Stimulated activated CD4-positive, alpha-beta T cell treated with anti-CD3 and anti-CD28 coated beads, Interleukin-12 subunit alpha, Interleukin-12 subunit beta, amount 100 ng/mL, for 48 hours (primary cell): ENCODE data around the gene MRPL3.
"Not testable (repeated sequence)": the region's sequence is repeated elsewhere in the genome, so short reads cannot be mapped to it uniquely, and the experiment has no call there.

Source experiments
- DNase-seq, 3 donors: peaks; one replicate each; pipeline ENCODE4 v3.0.0-alpha.2; 2020; ENCODE audit warnings: low read depth in 2 of 3, low spot score in 1 of 3

The MRPL3 gene

DNA sequence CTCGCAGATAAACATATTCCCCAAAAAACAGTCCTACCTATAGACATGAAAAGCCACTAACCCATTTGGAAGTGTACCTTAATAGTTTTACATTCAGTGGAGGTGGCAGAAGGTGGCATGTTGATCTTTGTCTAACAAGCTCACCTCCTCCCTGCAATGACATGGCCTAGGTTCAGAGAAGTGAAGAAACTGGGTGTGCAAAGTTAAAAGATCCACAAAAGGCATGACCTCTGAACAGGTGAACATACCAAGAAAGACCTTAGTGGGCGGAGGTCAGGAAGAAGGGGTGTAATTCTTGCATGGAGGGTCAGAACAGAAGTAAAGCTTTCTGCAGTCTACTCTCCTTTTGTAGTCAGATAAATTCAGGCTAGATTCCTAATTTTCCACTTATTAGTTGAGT is 822 bp downstream of the MRPL3 start:
- DNase-seq: no peak

DNA sequence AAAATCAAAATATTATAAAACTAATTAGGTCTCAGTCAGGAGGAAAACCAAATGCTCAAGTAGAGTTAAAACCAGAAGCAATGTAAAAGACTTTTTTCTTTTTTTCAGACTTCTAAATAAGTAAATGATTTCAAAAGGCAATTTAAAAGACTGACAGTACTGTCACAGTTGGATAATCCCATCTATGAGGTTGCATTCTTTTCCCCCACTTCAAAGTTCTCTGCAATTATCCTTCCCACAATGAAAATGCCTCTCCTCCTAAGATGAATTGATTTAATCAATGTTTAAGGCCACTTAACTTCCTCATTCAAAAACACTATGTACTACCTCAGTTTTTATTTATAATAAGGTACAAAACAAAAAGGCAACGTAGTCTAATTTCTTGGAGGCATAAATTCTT is 8.1 kb downstream of the MRPL3 start:
- DNase-seq: no peak

DNA sequence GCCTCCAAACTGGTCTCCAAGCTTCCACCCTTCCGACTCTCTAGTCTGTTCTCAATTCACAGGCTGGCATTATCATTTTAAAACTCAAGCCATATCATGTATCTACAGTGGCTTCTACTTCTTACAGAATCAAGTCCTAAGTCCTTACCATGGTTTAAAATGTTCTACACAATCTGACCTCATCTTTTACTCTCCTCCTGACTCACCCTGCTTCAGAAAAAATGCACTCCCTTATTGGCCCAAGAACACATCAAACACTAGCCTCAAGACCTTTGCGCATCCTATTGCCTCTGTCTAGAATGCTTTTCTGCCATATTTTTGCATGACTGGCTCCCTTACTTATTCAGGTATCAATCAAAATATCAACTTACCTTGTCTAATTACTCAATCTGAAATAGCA is 11.0 kb downstream of the MRPL3 start:
- DNase-seq: no peak

DNA sequence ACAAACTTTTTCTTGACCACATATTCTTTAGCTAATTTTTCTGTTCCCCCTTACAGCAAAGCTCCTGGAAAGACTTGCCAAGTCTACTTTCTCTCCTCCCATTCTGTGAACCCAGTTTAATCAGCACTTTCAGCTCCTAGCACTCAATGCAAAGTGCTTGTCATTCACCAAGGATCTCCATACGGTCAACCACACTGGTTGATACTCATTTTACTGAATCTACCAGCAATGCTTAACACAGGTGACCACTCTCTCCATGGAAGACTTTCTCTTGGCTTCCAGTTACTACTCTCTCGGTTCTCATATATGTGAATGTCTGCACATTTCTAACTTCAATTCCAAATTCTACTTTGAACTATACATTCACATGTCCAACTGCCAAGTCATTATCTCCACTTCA is 11.7 kb downstream of the MRPL3 start:
- no peak for DNase-seq

DNA sequence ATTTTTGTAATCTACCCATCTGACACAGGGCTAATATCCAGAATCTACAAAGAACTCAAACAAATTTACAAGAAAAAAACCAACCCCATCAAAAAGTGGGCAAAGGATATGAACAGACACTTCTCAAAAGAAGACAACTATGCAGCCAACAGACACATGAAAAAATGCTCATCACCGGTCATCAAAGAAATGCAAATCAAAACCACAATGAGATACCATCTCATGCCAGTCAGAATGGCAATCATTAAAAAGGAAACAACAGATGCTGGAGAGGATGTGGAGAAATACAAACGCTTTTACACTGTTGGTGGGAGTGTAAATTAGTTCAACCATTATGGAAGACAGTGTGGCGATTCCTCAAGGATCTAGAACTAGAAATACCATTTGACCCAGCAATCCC is 16.2 kb downstream of the MRPL3 start:
- not testable (repeated sequence) for DNase-seq

DNA sequence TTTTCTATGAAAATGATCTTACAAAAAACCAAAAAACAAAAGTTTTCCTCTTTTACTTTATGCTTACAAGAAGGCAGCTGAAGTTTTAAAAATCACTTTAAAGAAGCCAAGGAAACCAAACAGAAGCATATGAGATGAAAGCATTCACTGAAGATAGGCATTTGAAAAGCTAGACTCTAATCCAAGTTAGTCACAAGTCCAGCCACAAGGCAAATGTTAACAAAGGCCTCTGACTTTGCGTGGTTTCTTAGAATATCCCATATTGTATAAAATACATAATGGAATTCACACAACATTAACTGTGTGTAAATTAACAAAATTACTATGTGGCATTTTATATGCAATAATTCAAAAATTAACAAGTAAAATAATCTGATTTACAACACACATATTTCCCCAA is 17.7 kb downstream of the MRPL3 start:
- DNase-seq: no peak

DNA sequence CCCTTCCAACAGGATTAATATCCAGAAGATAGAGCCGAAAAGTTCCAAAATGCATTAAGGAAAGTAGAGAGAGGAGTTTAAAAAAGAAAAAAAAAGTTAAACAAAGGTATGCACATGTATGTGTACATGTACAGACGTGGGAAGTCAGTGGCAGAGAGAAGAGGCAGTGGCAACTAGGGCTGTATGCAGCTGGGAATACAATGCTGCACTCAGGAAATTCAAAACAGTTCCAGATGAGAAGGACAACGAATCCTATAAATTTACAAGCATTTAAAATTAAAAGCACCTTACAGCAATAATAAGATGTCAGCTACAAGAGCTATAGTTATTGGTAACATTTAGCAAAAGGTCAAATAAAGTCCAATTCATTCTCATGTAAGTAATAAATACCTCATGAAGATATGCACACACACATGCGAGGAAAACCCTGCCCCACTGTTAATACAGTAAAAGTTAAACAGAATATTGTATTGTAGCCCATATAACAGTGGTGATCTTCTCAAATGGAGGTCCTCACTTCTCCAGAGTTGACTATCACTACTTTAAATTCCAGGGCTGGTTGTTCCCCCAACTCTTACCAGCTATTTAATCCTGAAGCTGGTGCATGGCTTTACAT is 18.2 kb downstream of the MRPL3 start:
- DNase-seq: no peak

DNA sequence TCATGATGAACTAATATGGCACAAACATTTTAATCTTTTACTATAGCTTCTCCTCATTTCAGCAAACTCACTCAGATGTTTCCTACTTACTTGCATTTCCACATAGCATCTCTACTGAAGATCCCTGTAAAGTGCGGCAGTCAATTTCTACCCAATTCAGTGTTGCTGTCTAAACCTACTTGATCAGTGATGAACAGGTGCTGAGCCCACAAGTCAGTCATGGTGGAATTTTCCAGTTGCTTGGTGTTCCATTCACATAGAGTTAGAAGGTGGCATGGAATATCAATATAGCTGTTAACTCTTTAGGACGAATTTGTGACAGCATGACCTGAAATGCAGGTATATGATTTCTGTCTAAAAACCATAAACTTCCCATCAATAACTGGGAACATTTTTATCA is 22.7 kb downstream of the MRPL3 start:
- no peak for DNase-seq

DNA sequence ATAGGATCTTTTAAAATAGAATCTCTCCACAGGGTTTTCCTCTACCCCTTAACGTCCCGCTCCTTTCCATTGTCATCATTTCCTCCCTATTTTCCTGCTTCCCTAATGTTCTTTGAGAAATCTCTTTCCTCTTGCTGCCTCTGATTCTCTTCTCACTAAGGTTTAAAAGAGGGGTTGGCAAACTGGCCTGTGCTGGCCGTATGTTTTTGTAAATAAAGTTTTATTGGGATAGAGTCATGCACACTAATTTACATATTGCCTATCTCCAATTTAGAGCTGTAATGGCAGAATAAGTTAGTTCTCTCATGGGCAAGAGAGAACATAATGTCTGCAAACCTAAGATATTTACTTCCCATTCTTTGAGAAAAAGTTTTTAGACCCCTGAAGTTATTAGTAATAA is 25.0 kb downstream of the MRPL3 start:
- no peak for DNase-seq

DNA sequence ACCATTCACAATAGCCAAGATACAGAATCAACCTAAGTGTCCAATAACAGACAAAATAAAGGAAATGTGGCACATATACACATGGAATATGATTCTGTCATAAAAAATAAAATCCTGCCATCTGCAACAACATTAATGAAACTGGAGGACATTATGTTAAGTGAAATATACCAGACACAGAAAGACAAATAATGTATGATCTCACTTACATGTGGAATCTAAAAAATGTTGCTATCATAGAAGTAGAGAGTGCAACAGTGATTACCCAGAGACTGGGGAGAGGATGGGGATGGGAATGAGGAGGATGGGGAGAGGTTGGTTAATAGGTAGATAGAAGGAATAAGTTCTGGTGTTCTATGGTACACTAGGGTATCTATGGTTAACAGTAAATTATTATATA is 28.7 kb downstream of the MRPL3 start:
- DNase-seq: no peak

DNA sequence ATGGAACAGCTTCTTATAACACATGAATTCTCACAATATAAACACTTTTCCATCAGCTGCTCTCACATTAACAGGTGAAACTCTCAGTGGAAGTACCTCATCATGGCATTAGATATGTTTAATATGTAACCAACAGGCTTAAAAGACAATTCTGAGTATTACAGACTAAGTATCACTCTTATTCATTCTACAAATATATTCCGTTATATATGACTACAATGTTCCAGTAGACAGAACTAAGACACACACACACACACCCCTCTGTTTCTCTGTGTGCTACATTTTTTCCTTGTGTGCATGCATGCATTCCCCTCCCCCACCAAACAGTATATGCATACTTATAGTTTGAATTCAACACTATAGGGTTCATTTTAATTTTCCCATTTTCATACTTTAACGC is 32.4 kb downstream of the MRPL3 start:
- DNase-seq: no peak

DNA sequence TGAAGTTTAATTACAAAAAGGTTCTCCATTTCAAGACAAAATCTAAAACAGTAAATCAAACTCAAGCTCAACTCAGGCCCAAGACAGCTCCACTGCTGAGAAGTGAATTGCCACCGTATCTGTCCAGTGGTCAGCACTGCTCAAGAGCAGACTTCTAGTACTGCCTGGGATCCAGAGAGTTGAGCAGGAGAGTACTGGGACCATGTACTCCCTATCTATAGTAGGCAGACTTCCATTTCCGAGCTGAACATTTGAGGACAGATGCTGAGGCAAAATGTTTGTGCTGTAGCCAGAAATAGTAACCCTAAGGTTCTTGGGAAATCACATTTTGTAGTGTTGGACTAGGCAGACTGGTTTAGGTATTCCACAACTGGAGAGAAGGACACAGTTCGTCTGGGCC is 44.1 kb downstream of the MRPL3 start:
- DNase-seq: no peak

DNA sequence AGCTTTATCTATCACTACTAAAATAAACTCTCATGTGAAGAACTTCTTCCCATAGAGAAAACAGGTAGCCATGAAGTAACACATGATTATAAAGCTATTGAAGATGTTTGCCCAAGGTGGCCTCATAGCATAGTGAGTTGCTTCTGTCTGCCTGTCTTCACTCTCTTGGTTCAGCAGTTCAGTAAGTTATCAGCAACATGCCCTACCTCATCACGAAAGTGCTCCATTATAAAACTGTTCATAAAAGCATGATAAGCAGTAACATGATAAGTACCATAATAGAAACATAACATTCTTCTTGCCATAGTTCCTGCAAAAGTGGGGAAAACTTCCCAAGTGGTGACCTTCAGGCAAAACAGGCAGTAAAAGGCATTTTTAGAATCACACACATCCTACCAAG is 45.6 kb downstream of the MRPL3 start:
- DNase-seq: no peak

DNA sequence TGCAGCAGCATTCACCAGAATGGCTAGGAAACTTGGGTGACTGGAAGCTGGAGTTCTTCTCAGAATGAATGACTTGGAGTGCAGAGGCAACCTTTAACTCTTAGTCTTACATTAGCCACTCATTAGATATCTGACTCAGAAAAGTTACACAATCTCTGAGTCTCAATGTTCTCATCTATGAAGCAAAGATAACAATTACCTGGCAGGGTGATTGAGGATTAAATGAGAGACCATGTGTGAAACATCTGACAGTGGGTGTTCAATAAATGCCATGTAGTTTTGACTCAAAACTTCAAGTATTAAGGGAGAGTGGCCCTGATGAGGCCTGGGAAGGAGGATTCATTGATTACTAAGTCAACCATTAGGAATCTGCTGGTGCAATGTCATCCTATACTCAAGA is 48.3 kb downstream of the MRPL3 start:
- DNase-seq: no peak

DNA sequence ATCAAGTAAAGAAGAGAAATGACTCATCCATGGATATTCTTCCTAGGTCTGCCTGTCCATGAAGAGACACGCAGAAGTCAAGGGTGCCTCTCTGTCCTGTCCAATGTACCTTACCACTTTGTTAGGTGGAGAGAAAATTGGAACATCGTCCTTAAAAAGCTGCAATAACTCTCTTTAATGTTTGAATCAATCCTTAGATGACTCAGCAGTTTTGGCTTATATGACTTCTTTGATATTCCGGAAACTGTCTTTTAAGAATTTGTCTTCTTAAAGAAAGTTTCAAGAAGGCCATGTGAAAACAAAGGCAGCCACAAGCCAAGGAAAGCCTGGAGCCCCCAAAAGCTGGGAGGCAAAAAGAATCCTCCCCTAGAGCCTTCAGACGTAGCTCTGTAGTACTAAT is 49.2 kb downstream of the MRPL3 start:
- DNase-seq: no peak

DNA sequence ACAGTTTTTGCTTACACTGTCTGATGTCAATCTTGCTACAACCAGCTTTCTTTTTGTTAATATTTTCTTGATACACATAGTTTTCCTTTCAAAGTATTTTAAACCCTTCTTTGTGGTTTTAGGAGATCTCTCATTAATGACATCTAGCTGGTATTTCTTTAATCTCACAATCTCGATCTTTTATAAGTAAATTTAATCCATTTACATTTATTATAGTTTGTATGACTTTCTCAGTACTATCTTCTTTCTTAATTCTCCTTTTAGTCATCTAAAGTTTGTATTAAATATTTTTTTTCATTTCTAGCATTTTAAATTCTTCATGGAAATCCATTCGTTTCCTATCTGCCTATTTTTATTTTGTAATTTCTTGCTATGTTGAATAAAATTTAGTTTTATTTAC is 55.4 kb downstream of the MRPL3 start:
- DNase-seq: no peak

DNA sequence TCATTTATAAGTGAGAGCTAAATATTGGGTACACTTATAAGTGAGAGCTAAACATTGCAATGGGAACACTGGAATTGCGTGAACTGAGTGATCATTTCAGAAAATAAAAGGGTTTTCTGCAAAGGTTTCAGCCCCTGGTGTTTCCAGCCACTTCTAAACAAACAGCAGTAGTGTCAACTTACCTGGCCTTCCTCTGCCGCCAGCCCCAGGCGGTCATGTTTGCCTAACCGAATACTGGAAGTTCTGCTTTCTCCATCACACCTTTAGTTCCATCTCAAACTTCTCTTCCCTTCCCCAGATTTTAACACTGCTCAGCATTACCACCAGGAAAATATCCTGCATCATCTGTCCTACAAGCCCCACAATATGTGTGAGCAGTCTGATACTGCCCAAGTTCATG is 58.6 kb downstream of the MRPL3 start:
- DNase-seq: no peak

DNA sequence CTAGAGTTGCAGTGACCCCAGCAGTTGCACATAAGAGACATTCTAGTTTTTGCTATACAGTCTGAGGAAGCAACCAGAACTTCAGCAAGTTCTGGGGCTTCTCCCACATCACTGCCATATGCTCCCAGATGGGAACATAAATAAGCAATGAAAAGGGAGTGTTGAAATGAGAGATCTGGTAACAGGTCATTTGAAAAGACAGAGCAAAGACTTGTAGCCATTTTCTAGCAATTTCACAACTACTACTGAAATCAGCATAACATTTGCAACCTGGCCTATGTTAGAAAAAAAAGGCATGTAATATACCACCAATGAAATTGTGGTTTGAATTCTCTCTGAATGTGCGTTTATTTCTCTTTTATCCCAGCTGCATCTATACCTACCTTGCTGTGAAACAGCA is 63.7 kb downstream of the MRPL3 start:
- DNase-seq: no peak

DNA sequence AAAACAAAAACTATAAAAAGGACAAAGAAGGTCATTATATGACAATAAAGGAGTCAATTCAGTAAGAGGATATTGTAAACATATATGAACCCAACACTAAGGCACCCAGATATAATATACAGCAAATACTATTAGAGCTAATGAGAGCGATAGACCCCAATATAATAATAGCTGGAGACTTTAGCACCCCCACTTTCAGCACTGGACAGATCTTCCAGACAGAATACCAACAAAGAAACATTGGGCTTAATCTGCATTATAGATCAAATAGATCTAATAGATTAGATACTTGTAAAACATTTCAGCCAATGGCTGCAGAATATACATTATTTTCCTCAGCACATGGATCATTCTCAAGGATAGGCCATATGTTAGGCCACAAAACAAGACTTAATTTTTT is 67.8 kb downstream of the MRPL3 start:
- DNase-seq: no peak

DNA sequence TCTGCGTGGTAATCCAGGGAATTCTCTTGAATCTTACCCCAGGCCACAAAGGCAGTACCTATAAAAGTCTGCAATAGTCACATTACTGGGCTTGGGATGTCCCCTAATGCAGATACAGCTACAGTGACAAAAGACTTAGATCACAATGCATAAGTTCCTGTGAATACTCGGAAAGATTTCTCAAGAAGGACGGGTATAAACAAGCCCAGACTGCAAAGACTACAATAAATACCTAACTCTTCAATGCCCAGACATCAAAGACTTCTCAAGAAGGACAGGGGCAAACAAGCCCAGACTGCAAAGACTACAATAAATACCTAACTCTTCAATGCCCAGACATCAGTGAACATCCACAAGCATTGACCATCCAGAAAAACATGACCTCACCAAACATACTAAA is 70.3 kb downstream of the MRPL3 start:
- no peak for DNase-seq

DNA sequence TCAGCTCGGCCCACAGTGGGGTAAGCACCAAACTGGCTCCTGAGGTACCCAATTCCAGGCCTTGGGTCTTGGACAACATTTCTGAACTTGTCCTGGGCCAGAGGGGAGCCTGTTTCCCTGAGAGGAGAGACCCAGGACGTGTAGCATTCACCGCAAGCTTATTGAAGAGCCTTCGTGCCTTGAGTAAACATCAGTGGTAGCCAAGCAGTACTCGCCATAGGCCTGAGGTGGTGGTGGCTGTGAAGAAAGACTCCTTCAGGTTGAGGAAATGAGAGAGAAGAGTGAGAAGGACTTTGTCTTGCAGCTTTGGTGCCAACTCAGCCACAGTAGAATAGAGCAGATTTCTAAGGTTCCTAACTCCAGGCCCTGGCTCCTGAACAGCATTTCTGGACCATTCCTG is 71.0 kb downstream of the MRPL3 start:
- no peak for DNase-seq

DNA sequence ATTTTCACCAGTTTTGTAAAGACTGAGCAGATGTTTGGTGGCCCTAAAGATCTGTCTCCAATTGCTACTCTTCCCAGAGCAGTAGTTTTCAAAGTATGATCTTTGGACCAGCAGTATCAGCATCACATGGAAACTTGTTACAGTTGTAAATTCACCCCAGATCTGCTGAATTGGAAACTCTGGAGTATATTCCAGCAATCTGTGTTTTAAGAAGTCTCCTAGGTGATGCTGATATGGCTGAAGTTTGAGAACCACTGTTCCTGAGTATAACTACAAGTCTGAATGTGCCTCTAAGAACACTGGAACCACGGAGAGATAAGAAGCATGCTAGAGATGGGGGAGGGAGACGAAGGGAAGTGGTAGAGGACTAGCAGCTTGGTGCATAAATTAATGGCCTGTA is 75.5 kb downstream of the MRPL3 start:
- DNase-seq: no peak

DNA sequence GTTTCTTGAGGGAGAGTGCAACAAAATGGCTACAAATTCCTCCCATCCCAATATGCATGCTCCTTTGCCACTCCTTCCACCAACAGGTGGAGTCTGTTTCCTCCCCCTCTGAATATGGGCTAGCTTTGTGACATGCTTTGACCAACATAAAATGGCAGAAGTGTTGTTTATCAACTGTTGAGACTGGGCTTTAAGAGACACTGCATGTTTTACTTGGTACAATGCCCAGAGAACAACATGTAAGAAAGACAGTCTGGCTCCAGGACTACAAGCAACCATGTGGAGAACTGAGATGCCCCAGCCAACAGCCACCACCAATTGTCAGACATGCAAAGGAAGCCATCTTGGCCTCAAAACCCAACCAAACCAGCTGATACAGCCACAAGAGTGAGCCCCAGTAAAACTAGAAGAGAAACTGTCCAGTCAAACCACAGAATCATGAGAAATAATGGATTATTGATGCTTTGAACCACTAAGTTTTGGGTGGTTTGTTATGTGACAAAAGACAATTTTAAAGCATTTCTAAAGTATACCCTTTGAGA is 80.7 kb downstream of the MRPL3 start:
- DNase-seq: no peak

DNA sequence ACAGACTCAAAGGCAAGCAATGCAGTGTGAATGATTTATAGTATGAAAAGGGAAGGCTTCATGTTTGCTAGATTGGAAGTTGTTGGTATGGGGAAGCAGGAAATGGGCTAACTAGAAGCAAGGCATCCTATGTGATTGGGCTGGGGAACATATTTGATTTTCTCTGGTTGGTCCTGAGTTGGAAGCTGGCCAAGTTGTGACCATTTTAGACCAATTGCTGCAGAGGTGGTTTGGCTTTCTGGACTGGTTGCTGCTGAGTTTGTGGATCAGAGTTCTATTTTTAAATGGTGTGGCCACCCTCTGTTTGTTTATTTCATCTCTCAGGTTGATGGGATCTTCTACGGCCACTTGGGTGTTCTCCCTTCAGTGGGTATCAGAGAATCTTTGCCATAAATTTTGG is 81.5 kb downstream of the MRPL3 start:
- DNase-seq: no peak
